ENCODE measurements around the gene FCER1G.

Gene FCER1G

GRCh38 chr1:161188381-161188780 is 26.7 kb upstream of the FCER1G start:
- DNase-seq (ENCODE audit: low read depth), result no peak

DNA sequence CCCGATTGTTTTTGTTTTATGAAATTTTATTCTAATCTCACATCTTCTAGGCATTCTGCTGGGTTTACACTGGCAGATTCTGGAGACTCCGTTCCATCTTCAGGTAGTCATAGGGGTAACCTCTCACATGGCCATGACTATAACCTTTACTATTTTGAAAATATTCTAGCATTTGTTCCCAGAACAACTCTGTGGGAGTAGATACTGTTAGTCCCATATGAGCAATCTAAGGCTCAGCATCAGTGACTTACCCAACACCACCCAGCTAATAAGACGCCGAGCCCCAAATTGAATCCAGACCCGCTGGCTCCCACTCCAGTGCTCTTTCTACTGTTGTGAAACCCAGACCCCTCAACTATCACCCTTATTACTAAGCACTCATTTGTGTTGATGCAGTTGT is 26.1 kb upstream of the FCER1G start:
- no peak for DNase-seq (ENCODE audit: low read depth)

- no peak for DNase-seq (ENCODE audit: low read depth)
Observed at GRCh38 chr1:161190962-161191521, 24.1 kb upstream of the FCER1G start.

DNA sequence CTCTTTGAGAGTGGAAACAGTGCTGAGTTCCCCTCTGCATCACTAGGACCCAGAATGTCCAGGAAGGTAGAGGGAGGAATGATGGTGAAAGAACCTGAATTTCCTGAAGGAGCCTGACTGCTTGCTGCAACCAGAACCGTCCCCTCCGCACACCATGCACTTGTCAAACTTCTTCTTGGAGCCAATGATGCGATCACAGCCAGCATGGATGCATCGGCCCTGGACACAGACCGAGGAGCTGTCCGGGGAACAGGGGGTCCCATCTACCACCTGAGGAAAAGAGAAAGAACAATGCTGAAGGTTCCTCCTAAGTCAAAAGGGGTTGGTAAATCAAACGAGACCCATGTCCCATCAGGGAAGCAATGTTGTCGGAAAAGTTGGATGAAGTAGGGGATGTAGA is 23.1 kb upstream of the FCER1G start:
- DNase-seq (ENCODE audit: low read depth), result no peak

GRCh38 chr1:161192476-161193465 is 22.3 kb upstream of the FCER1G start:
- DNase-seq (ENCODE audit: low read depth), result peak; percentile 57

DNA sequence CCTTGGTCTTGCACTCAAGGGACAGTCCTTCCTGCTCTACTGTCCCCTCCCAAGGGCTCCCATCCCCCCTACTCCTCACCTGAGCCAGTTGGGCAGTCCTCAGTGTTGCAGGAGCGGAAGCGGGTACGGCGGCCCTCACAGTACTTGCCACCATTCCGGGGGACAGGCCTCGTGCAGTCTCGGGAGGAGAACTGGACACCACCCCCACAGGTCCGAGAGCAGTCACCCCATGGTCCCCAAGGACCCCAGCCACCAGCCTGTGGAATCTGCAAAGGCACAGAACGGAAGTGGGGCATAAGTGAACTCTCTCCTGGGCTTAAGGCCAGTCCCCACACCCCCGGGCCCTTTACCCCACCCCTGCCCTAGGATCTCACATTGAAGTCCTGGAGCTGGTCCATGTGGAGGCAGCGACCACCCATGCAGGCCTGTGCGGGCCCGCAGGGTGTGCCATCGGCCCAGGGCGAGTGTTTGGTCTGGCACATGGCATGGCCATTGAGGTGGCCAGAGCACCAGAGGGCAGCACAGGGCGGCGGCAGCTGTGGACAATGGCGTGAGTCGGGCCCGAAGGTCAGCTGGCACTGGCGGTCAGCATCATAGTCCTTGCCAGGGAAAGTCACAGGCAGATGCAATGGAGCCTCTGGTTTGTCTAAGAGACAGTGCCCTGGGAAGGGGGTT is 21.4 kb upstream of the FCER1G start:
- DNase-seq (ENCODE audit: low read depth), result no peak

DNA sequence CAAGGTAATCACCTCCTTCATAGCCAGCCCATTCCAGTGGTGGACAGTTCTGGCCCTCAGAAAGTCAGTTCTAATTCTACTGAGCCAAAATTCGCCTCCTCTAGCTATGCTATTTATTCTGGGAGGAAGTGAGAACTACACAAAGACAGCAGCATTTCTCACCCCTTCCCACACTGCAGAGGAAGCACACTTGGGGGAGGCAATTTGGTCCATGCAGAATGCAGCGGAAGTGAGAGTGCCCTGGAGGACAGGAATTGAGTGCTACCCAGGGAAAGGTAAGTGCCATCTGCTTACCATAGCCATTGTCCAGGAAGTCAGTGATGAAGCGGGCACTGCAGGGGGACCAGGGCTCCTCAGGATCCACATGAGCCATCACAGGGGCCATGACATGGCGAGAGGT is 19.9 kb upstream of the FCER1G start:
- DNase-seq (ENCODE audit: low read depth), result no peak

DNA sequence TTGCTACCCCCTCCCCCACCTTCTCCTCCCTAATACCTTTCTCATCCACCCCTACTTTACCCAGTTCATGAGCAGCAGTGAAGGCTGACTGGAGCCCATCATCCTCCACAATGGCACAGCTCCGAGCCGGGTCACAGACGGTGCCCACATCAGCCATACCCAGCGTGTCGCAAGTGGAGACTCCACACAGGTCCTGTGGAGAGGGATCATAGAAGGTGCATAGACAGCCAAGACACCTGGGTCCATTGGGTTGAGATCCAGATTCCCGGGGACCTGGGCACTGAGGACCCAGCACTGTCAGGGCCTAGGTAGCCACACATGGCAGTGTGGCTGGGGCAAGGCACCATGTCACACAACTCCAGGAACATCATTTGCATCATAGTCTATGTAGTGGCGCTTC is 19.0 kb upstream of the FCER1G start:
- no peak for DNase-seq (ENCODE audit: low read depth)

GRCh38 chr1:161196521-161197451 is 18.3 kb upstream of the FCER1G start:
- DNase-seq (ENCODE audit: low read depth), result no peak

- DNase-seq (ENCODE audit: low read depth), result no peak
Observed at GRCh38 chr1:161197560-161198193, 17.4 kb upstream of the FCER1G start.

GRCh38 chr1:161198194-161198896 is 16.8 kb upstream of the FCER1G start:
- DNase-seq (ENCODE audit: low read depth), result no peak

- DNase-seq (ENCODE audit: low read depth), result no peak
Observed at GRCh38 chr1:161198897-161199431, 16.1 kb upstream of the FCER1G start, which contains the start of gene ADAMTS4. TSS of gene ADAMTS4 (minus strand) at chr1:161199054. CDS start at chr1:161198627, 427 bp downstream.

DNA sequence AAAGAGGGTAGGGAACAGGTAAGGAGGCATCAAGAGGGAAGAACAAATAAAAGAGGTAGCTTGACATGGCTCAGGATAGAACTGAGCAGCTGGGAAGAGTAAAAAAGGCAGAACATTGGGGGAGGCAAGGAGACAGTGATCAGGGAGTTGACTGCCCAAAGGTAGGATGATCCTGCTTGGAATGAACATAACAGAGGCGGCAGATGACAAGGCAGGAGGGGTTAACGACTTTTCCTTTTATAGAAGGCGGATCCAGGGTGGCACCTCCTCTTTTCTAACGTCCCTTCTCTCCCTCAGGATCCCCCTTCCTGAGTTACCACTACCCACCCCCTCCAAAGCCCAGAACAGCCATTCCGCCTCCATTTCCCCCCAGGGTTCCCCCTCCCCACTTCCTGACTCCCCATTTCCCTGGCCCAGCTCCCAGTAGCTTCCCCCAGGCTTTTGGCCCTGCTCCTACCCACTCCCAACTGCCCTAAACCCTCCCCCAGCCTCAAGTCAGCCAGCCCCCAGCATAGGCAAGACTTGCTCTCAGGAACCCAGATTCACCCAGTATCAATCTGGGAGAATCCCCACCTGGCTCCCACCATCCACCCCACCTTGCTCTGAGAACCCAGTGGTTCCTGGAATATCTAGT is 15.5 kb upstream of the FCER1G start:
- no peak for DNase-seq (ENCODE audit: low read depth)

DNA sequence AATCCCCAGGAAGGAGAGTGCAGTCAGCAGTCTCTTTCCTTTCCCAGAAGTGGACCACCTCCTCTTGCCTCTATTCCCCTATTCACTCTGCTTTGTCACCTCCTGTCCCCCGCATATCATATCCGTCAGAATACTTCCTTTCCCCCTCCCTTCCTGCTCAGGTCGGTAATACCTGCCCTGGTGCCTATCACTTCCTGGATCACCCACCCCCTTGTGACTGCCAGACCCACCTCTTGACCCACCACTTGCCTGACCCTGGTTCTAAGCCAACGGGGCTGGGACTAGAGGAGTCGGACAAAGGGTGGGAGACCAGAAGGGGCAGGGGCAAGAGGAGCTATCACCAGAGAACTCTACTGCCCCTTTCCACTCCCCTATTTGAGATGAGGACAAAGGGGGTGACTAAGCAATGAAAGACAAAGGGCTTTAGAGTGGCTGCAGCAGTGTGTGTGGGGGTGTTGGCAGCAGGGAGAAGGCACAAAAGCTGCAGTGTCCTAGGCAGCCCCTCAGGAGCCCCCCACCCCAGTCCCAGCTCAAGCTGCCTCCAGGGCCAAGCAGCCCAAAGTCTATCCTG is 14.6 kb upstream of the FCER1G start:
- DNase-seq (ENCODE audit: low read depth), result no peak

- DNase-seq (ENCODE audit: low read depth), result no peak
Observed at GRCh38 chr1:161200992-161201835, 13.9 kb upstream of the FCER1G start.

DNA sequence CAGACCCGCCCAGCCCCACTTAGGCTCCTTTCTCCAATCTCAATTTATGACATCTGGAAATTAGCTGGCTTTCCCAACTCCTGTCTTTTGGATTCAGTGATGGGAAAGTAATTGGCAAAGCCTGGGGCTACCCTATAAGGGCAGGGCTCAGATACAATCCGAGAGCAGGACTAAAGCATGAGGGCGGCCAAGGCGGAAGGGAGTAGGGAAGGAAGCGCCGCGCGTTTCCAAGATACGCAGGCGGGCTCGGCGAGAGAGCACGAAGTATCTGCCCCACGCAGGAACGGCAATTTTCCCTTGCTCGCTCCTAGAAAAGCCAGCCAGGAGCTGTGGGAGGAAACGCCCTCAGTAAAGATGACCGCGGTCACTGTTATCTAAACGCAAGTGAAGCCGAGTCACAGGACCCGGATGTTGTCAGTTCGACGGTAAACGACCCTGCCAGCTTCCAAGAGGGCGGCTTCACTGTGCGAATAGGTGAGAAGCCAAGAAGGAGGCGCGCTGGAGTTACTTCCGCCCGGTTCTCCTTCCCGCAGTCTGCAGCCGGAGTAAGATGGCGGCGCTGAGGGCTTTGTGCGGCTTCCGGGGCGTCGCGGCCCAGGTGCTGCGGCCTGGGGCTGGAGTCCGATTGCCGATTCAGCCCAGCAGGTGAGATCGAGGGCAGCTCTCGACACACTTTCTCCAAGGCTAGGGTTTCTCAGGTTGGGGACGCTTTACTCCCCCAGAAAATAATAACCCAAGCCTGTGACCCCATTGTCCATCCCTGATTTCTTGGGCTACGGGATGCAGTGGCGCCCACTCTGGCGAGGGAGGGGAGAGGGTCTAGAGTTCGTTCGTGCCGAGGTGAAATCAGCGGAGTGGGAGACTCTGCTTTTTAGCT is 13.0 kb upstream of the FCER1G start, which contains the start of gene NDUFS2:
Gene NDUFS2, plus strand, starts transcription at position 532 of the 877 bp plus-strand sequence. Its CDS starts 19 bp downstream, at position 551.
- DNase-seq (ENCODE audit: low read depth), result peak; percentile 94

- no peak for DNase-seq (ENCODE audit: low read depth)
Observed at GRCh38 chr1:161206411-161207140, 8.5 kb upstream of the FCER1G start.

Measured in activated T-cell treated with anti-CD3 and anti-CD28 coated beads for 24 hours (primary cell).